Epidermal melanocyte (primary cell): ENCODE measurements around the gene NDUFB8.
"Not testable (repeated sequence)": the region's sequence is repeated elsewhere in the genome, so short reads cannot be mapped to it uniquely, and the experiment has no call there.

Experiments
- DNase-seq: peaks from one replicate; pipeline ENCODE4 v3.0.0; 2011; ENCODE audit warnings: low spot score; ENCODE audit not compliant: insufficient read length

The NDUFB8 gene

DNA sequence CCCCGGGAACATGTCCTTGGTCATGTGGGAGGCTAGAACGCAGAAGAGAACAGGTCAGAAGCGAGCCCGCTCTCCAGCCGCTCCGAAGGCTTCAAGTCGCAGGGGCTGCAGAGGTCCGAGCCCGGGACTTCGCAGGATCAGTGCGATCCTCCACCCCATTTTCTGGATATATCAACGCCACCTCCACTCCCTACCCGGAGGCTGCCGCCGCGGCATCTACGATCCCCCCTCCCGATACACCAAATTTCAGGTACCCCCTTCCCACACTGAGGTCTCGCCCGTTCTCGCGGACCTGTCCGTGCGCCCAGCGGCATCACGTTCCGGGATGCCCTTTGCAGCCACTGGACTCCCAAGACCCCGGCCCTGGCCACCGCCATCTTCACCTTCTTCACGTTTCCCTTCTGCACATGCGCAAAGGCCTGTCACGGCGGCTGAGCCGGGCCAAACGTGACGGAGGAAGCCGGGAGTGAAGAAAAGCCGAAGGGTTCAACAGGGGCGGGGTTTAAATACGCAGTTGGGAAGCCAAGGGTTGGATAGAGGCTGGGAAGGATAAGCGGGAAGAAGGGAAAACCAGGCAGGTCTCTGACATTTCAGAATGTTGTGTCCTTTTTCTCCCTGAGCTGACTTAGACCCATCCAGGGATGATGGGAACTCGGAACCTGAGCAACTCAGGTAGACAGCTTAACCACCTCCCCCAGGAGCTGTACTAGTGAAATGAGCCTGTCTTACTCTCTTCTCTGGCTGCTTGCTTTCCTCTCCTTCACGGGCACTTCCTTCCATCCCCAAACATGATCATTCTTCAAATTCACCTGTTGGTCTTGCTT is at the start of gene NDUFB8:
NDUFB8 (minus strand) TSS at position 397 of the 824 bp plus-strand sequence; CDS start at position 377, 20 bp downstream.
- DNase-seq, result peak; percentile 79

DNA sequence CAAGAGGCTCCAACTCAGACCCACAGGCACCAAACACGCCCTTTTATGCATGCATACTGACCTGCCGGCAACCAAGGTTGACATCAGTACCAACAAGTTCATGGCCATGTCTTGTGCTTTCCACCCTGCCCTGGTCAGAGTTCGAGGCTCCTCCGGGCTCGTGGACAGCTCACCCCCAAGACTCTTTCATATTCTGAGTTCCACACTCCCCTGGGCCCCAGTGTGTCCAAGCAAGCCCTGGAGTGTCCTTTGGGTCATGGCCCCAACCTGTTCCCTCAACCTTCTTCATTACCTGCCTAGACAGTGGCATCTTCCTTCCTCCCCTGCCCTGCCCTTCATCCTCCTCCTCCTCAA is 46.6 kb upstream of the NDUFB8 start:
- DNase-seq, result no peak

DNA sequence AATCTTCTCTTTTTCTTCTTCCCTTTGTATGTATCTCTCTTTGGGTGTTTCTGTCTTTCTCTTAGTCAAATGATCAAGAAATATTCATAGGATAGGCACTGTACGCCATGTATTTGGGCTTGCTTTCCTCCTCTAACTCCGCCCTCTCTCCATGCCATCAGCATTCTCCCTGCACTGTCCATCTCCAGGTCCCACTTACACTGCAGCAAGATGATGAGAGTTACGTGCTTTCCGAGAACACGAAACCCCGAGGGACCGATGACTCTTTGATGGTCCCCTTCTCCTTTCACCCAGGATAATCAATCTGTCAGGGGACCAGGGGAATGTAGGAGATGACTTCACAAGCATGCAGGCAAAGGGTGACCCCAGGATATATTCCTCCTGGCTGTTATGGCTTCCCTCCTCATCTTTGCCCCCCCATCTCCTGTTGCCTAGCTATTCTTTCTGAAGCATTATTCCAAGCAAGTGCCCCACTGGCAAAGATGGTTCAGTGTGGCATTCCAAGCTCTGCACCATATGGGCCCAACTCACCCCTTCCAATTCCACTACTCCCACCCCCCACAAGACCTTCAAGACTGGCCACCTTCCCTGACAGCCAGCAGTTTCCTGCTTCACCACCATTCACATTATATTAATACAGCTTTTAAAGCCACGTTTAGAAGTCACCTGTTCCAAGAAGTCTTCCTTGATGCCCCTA is 46.1 kb upstream of the NDUFB8 start:
- no peak for DNase-seq

DNA sequence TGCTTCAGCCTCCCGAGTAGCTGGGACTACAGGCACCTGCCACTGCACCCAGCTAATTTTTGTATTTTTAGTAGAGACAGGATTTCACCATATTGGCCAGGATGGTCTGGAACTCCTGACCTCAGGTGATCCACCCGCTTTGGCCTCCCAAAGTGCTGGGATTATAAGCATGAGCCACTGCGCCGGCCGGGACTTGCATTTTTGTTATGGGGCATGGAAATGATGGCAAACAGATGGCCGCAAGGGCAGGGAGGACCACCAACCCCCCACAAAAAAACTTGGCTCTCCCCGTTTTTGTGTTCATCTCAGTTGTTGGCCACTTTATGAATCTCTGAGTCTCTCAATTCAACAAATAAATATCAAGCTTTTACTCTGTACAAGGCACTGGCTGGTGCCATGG is 45.5 kb upstream of the NDUFB8 start:
- DNase-seq, result not testable (repeated sequence)

DNA sequence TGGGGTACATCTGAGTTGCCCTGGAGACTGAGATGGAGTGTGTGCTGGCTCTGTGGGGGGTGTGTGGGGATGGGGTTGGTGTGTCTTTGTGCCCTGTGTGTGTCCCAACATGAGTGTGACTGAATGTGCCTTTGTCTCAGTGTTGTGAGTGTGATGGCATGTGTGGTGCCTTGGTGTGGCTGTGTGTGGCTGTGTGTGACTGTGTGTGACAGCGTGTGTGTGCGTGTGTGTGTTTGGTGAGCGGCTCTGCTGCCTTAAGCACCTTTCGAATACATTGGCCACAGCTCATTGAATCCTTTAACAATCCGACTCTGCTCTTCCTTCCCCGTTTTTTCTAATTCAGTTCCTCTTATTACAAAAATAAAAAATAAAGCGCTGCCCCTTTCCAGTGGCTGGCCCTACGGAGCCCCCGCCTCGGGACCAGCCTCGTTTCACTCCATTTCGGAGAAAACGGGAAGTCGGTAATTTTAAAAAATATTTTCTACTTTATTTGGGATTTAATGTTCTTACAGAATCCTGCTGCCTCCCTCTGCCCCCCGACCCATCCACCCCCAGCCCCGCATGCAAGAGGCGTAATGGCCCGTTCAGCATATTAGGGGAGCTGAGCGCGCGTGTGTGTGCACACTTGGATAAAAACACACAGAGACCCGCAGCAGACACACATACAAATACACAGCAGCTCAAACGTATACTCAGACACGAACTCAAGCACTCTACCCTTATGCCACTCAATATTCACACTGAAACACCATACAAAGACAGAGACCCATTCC is 41.6 kb upstream of the NDUFB8 start:
- no peak for DNase-seq

DNA sequence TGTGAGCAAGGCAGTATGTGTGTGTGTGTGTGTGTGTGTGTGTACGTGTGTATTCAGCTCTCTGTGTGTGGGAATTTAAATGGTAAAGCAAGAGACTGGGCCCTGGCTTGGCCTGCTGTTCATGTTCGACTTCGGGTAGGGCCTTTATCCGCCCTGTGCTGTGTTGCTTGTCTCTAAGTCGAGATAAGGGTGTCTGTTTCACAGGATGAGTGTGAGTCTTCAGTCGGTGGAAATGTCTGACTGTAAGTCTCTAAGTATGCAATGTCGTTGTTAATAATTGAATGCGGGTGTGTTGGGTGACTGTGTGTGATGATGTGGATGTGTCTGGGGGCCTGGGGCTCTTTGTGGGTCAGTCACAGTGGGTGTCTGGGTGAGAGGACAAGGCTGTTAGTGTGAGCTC is 40.8 kb upstream of the NDUFB8 start:
- DNase-seq, result no peak

DNA sequence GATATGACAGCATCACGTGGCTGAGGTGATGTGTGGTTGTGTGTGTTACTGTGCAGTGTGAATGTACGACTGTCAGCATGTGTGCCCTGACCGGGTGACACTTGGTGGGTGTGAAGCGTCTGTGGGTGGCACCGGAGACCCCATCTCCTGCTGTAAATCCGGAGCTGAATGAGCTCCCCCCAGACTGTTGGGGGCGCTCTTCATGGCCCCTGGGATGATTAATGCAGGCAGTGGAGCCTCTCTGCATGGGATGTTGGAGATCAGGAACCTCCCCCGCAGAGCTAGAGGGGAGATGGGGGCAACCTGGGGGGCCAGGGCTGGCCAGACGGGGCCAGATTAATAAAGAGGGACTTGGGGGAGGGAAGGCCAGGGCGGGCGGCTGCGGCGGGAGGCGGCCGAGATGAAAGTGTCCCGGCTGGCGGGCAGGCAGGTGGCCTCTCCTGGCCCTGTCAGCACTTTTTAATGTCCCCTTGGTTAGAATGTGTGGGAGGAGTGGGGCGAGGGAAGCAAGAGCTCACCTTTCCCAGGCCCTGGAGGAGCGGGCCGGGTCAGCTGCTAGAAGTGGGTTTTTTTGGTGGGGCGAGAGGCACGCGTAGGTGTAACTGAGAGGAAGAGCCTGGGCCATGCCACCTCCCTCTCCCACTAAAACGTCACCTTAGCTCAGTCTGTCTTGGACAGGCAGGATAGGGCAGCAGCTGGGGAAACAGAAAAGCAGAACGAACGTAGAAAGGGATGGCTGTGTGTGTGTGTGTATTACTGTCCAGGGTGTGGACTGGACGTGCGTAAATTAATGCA is 40.2 kb upstream of the NDUFB8 start:
- no peak for DNase-seq

DNA sequence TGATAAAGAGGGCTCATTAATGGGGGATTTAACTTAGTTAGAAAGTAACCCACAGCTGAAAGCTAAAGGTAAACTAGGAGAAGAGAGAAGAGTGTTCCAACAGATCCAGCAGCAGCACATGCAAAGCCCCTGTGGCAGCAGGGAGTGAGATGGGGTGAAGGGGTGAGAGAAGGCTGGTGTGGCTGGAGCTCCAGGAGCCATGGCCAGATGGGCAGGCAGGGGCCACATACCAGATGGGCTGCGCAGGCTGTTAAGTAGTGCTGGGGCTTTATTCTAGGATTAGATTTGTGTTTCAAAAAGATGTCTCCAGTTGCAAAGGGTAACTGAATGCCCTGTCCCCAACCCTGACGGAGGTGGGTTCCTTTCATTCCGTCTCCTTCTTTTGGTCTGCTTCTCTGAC is 39.2 kb upstream of the NDUFB8 start:
- no peak for DNase-seq

DNA sequence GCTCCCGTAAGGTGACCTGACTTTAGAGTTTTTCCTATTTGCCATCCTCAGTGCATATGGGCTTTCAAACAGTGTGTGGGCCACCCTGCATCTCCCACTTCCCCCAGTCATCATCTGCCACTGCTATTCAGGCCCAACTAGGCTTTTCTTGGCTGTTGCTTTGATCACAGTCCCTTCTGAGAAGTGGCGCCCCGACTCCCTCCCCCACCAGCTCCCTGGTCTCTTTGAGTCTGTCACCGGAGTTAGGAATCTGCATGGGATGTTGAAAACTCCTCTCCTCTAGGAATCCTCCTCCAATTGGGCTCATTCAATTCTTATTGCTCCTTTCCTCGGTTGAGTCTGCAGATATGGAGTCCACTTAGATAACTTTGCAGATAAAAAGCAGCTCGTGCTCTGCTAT is 38.2 kb upstream of the NDUFB8 start:
- DNase-seq, result no peak

DNA sequence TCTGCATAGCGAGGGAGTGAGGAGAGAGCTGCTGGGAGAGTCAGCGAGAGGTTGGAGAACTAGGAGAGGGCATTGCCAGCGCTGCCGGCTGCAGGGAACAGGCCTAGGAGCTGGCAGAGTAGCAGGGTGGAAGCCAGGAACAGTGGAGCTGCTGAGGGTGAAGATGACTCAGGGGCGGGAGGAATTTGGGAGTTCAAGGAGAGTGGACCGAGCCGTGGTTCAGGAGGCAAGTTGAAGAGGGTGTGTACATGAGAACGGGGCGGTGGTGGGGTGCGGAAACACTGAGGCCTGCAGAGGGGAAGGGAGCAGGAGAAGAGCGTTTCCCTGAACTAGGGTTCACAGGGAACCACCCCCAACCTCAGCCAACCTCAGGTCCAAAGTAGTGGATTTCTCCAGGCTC is 37.6 kb upstream of the NDUFB8 start:
- DNase-seq, result no peak

DNA sequence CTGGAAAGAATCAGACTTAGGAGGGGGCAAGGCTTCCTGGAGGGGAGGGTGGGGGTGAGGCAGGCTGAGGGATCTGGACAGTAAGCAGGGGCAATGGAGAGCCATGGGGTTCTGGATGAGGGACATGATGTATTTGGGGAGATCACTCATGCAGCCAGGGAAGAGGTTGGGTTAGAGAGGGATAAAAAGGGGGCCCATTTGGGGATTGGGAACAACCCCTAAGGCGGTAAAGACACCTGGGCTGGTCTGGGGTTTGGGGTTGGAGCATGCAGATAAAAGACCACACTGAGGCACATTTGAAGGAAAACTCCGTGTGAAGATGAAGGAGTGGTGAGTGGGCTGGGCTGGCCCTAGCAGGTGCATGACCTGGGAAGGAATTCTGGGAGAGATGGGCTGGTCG is 36.9 kb upstream of the NDUFB8 start:
- DNase-seq, result no peak

DNA sequence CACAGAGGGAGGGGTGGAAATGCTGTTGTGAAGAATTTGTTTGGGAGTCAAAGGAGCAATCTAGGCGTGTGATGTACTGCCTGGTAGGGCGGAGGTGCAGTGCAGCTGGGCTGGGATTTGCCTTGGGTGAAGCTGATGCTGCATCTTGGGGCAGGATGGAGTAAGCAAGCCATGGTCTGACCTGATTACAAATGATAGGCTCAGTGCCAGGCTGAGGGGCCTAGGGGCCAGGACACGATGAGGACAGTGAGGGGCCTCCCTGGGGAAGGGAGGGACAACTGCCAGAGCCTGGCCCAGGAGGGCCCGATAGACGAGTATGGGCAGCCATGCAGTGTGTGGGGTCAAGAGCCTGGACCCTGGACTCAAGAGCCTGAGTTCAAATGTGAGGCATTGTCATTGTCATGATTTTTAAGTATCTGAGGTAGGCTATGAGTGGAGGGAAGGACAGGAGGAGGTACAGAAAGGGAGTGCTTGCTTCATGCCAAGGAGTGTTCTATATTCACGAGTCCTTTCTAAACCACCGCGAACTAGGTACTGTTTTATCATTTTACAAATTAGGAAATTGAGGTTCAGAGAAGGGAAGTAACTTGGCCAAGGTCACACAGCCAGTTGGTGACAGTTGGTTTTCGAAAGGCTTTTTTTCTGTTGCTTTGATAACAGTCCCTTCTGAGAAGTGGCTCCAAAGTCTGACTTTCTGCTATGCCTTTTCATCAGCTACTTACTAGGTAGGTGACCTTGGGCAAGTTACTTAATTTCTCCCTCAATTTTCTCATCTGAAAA is 35.7 kb upstream of the NDUFB8 start:
- no peak for DNase-seq

DNA sequence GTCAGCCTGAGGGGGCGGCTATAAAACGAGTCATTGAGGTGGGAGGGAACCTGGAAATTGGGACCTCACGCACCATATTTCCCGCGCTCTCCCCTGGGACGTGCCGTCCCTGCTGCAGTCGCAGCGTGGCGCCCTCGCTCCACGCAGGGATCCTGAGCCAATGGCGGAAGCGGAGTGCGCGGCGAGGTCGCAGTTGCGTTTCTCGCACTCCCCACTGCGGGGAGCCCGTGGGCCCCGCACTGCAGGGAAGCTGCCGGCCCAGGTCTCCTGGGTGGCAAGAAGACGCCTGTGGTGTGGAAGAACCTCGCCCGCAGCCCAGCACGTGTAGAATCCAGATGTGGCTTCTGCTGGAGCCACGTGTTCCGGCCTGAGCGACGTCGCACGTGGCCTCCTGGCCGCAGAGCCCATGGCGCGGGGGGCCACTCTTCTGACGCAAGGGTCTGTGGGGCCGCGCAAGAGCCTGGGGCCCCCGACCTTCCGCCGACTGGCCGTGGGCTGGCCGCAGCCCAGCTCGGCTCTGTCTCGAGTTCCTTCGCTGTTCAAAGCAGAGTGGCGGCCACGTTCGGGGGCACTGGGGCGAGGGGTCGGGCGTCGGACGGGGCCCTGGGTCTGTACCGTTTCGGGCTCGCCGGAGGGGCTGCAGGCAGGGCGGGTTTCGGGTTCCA is 32.5 kb upstream of the NDUFB8 start:
- DNase-seq, result peak; percentile 64

DNA sequence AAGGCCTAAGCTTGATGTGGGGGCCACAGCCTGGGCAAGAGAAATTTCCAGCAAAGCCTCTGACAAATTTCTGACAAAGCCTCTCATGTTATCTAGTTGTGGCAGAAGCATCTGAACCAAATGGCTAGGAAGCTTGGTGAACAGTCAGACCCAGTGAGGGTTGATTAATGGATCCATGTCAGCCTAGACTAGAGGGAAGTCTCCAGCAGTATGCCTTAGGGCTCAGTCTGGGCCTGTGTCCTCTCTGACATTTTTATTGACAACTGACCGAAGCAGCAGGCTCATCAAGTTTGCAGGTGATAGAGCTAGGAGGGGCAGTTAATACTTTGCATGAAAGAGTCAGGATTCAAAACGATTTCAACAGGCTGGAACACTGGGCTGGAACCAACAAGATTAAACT is 31.3 kb upstream of the NDUFB8 start:
- DNase-seq, result no peak

DNA sequence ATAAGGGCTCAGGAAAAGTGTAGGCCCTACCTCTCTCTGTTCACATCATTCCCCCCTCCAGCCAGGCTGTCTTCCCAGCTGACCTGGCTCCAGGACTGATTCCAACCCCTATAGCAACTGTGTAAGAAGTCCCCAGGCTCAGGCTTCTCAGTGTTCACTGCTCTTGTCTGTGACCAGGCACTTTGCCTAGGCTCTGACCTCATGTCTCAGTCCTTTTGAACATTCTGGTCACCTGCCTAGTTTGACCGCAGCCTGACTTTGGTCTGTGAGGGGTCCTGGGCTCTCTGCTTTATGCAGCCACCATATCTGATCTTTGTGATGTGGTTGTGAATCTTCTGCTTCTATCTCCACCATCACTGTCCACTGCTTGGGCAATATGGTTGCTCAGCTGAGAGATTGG is 30.6 kb upstream of the NDUFB8 start:
- no peak for DNase-seq

DNA sequence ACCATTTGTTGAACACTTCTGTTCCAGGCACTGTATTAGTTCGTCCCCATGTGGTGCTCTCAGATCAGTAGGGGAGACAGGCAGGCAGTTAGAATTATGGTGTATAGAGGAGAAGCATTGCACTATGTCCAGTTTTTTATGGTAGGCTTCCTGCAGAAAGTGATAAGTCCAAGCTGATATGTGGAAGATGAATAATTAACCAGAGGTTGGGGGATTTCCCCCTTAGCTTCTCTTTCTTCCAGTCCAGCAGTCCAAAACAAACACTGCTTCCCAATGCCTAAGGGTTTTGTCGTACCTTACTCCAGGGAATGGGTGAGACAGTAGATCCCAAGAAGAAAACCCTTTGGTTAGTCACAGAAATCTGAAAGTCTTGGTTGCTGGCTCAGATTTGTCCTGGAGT is 25.2 kb upstream of the NDUFB8 start:
- no peak for DNase-seq

DNA sequence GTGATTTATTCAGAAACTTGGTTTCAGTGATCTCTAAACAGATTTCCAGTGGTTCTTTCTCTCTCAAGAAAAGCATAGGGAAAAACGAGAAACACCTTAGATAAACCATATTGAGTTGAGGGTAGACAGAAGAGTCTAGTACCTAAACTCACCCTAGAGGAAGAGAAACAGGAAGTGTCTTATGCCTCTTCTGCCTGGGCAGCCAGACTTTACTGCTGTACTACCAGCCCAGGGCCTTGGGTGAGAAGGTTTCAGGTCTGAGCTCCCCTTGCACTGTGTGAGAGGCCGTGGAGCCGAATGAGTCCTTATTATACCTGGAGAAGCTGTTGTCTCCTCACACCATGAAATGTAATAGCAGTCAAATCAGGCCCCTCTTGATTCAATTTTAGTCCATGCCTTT is 24.3 kb upstream of the NDUFB8 start:
- no peak for DNase-seq

DNA sequence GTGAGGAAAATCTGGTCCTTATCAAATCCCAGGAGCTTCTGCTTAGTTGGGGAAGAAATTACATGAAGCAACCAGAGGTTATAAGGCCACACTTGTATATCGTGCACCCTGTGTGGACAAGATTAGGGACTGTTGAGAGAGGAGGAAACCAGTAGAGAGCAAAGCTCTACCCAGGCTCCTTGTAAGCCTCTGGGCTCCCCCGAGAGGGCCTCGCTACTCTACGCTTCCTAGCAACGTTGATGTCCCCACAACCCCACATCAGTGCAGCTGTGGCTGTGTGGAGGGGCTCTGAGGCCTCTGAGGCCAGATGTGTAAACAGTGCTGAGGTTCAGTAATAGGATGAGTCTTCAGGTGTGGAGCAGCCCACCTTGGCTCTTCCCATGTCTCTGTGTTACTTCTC is 22.1 kb upstream of the NDUFB8 start:
- no peak for DNase-seq

DNA sequence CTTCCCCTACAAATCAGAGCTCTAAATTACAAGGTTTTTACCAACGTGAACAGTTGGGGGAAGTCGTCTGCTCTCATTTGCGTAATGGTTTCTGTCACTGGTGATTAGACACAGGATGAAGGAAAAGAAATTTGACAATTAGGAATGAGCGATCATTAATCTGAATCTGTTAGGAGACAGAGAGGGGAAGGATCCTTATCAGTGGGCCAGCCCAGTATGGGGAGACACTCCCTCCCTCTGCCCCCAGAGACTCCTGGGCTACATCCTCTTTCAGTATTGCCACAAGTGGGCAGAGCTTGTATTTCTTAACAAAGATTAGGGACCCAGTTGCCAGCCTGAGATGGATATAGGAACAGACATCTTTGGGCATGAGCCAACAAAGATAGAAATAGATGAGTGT is 21.5 kb upstream of the NDUFB8 start:
- no peak for DNase-seq

DNA sequence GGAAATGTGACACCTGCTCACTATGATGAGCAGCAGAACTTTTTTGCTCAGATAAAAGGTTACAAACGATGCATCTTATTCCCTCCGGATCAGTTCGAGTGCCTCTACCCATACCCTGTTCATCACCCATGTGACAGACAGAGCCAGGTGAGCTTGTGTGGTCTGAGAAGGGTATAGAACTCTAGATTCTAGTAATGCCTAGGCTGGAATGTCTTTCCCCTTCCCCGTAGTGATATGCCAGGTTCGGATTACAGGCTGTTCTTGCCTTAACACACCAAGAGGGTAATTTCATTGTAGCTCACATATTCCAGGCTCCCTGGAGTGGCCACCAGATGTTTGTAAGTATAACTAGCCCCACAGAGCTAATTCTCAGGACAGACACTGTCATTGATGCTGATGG is 15.3 kb upstream of the NDUFB8 start:
- no peak for DNase-seq
